Stimulated activated CD4-positive, alpha-beta T cell treated with anti-CD3 and anti-CD28 coated beads, Interleukin-4, amount 100 ng/mL, for 24 hours (primary cell): ENCODE results near the gene CD1E.
"Not testable (repeated sequence)": the region's sequence is repeated elsewhere in the genome, so short reads cannot be mapped to it uniquely, and the experiment has no call there.

ENCODE experiments used
- DNase-seq: peaks from one replicate; pipeline ENCODE4 v3.0.0-alpha.2; 2020

Gene CD1E

DNA sequence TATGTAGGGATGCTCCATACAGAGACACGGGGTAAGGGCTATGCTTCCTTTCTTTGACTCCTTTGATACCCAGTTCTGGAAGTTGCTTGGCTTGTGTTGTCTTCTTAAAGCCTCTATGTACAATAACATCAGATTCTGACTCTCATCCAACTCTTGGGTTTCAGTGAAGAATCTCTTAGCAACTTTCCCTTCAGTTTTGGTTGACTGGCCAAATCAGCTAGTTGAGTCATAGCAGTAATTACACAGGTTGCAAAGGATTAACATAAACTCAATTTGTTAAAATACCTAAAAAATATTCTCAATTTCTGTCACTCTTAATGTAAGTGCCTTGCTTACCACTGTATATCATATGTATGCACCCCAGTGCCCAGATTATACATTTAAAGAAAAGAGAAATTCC, 9.2 kb downstream of the CD1E start:
- DNase-seq = no peak

DNA sequence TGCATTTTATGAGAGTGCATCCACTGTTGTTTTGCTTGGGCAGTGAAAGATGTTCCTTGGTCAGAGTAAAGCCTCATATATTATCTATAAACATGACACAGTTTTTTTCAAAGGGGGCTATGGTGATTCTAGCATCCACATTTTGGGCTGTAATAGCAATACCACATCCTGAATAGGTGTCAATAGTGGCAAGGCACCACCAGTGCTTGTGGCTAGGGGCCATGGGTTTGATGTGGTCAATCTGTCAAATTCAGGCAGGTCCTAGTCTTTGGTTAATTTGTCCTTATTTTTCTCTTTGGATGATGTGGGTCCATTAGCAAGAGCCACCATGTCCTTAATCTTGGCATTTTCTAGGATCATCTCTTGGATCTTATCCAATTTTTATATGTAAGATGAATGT, 13.1 kb downstream of the CD1E start:
- DNase-seq = no peak

DNA sequence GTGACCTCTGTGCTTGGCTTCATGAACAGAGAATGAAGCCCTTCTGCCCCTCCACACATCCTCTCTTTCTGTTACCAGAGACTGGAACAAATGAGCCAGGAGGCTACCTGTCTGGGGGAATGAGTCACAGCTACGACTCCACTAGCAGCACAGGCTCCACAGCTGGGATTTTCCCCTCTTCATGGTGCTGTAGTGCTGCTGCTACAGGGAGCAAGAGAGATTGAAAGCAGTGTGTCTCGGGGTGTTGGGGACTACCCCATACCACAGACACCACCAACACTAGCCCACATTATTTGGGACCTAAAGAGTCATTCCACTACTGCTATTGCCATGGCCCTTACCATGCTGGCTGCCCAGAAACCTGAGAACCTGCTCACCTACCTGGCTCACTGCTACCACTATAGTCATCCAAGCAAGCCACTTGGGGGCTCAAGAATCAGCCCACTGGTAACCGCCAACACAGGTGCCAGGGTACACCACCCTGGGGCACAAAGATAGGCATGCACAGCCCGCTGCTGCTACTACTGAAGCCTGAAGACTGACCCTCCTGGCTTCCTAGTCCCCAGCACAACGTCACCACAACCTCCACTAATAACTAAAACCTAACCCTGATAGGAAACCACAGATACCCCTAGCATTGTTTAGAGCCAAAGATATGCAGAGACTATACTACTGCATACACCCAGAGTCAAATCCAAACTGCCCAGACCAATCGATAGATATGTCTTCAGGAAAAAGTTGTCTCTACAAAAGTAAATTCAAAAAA, 17.7 kb downstream of the CD1E start:
- peak; percentile 20 for DNase-seq

DNA sequence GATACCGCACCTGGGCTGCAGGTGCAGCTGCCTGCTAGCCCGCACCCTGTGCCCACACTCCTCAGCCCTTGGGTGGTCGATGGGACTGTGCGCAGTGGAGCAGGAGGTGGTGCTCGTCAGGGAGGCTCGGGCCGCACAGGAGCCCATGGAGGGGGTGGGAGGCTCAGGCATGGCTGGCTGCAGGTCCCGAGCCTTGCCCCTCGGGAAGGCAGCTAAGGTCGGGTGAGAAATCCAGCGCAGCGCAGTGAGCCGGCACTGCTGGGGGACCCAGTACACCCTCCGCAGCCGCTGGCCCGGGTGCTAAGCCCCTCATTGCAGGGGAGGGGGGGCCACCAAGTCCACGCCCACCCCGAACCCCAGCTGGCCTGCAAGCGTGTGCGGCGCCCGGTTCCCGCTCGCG, 20.4 kb downstream of the CD1E start:
- not testable (repeated sequence) for DNase-seq

DNA sequence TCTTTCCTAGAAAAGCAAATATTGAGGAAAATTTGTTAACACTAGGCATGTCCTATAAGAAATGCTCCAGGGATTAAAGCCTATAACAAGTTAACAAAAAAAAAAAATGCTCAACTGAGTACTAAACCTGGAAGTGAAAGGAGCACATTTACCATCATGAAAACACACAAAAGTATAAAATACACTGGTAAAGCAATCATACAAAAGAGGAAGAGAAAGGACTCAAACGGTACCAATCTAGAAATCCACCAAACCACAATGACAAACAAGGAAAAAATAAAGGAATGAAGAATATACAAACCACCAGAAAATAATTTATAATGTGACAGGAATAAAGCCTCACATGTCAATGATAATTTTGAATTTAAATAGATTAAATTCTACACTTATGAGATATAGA, 21.2 kb downstream of the CD1E start:
- no peak for DNase-seq

DNA sequence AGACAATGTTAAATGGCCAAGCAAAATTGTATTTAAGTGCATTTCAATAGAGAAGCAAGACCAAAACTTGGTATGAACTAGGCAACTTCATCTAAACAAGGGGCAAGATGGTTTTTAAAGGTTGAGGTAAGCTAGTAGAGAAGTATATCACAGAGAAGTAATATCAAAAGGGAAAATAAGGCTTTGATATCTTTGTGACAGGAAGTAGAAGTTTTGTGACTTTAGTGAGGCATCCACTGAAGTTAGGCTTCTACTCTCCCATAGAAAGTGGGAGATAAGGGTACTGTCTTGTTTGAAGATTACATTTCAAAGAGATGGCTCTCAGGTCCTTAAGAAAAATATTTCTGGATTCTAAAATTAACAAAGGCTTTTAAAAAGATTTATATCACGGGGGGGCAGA, 36.6 kb downstream of the CD1E start:
- no peak for DNase-seq

DNA sequence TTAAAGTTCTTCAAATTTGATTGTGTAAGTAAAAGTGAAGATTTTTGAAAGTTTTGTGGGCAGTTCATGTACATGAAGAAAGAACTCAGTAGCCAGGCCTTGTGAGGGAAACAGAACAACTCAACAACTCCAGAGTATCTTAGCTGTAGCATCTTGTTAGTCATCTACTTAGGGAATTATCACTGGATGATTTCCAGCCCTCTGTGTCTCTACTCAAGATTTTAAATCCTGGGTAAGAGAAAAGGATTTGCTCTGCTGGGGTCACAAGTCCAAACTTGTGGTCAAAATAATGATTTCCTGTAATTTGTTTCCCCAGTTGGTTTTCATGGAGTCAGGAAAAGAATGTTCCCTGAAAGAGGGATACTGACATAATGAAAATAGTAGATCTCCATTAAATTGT, 37.4 kb downstream of the CD1E start:
- DNase-seq = no peak

DNA sequence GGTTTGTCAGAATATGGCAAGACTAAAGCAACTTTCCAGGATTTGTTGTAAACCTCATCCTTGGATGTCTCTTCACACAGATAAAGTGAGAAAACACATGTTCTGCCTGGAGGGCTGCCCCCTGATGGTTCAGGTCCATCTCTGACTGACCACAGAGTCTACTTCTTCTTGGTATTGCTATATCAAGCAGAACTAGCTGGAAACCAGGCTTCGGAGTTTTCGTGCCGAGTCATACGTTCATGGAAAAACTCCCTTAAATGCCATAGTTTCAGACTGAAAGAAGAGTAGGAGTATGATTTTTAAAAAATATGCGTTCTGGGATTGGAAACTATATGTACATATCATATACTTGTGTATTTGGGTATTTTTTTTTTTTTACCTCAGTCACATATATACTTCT, 39.8 kb downstream of the CD1E start:
- no peak for DNase-seq

DNA sequence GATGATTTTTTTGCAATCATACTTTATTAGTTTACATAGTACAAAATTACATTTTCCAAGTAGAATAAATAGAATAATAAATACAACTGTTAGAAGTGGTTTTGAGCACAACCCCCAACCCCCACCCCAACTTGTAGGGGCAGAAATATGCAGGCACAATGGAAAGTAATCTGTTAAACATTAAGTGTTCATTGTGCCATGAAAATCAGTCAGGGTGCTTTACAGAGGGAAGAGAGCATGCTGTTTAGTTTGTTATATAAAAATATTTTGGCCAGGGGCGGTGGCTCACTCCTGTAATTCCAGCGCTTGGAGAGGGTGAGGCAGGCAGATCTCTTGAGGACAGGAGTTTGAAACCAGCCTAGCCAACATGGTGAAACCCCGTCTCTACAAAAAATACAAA, 43.0 kb downstream of the CD1E start:
- DNase-seq = no peak

DNA sequence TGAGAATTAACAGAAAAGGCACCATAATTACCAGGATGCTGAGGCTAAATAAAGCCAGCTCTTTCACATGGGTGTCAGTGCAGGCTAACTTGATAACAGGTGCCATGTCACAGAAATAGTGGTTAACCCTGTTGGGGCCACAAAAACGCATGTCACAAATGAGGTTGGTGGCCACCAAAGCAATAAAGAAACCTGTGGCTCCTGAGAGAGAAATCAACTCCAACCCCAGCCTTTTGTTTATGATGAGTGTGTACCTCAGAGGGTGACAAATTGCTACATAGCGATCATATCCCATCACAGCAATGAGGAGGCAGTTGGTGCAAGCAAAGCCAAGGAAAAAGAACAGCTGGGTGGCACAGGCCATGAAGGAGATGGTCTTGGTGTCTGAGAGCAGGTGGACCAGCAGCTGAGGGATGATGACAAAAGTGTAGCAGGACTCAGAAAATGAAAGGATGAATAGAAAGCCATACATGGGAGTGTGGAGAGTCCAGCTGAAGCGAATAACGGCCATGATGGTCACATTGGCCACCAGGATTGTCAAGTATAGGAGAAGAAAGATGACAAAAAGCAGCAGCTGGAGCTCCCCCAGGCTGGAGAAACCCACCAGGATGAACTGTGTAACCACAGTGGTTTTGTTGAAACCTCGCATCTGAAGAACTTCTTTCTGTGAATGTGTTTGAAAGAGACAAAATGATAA, 45.3 kb downstream of the CD1E start, which contains the start of gene OR10T2:
Gene OR10T2 (minus strand): TSS at position 649 of the 697 bp plus-strand sequence. CDS start 0 bp downstream, at position 649.
- no peak for DNase-seq

DNA sequence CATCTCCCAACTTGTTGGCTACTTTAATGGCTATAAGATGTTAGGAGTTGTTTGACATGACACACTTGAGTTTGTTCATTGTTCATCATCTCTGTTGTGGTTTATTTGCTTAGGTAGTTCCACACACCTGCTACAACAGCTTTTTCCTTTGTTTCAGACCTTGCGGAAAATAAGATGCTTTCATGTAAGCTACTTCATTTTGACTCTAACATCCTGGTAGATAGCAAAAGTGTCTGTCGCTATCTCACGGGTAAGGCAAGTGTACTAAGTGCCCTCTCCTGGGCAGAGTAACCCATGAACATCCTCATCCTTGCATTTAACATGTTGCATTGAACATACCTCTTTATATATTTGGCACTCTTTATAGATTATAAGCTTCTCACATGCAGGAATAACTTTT, 47.2 kb downstream of the CD1E start:
- no peak for DNase-seq

DNA sequence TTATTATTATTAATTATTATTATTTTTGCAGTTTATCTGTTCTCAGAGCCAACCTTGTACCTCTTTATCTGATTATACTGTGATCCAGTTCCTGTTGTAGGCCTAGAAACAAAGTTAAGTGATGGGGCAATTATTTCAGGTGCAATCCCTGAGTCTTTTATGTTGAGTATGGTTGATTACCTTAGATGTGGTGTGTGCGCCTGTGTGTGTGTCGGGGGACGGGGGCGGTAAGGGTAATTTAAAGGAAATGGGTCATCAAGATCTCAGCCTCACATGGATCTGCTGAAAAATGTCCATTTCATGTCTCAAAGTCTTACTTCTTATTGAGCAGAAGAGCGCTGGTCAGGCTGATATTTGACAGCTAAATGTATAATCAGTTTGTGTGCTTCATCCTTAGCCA, 53.4 kb downstream of the CD1E start:
- no peak for DNase-seq
